ENCODE data around the gene TRIM44. TPM values are rescaled to one million over a fixed set of nuclear protein-coding genes. Genes with fewer than 3 reads are reported as not detected.

Gene TRIM44
- total RNA-seq, 2 experiments from 2014 or later = 11.3 to 19.9 TPM

GRCh38 chr11:35658020-35658948 is 4.3 kb upstream of the TRIM44 start:
- H3K36me3 ChIP-seq (ENCODE audit: insufficient read depth, low read length) = no peaks in the 10 kb centered on the region
- no TSS peak for BruUV-seq (replicated peaks)
- H2AFZ ChIP-seq (ENCODE audit: low read length) = no peak overlapping the region
- POLR2A ChIA-PET = interaction anchor here (1.2 kb wide), 1 partner anchor 13 kb away, joined by 4 read pairs; no protein-coding TSS in a partner anchor
- H3K4me1 ChIP-seq (ENCODE audit: insufficient read depth, low read length, poor library complexity, severe bottlenecking) = peaks cover 15% of the 10 kb centered on the region
- H3K4me2 ChIP-seq (ENCODE audit: low read length) = no peak overlapping the region
- H3K9me2 ChIP-seq (ENCODE audit: insufficient read depth, low read length) = no peaks in the 10 kb centered on the region
- no peaks in the 10 kb centered on the region for H4K20me1 ChIP-seq (ENCODE audit: insufficient read depth, low read length)
- intact Hi-C loops (cut with micrococcal nuclease; ENCODE audit: unreplicated experiment) = no loop called here
- no peaks in the 10 kb centered on the region for H3K79me2 ChIP-seq (ENCODE audit: insufficient read depth, low read depth, low read length)
- no peaks in the 10 kb centered on the region for H3K9me3 ChIP-seq (ENCODE audit: low read length)
- TF ChIP-seq CTCF (conservative IDR thresholded peaks at IDR 0.05; ENCODE audit: low read length) (no peak), EZH2phosphoT487 (IDR thresholded peaks at IDR 0.05; ENCODE audit: borderline replicate concordance, low read depth, low read length) (no peak)
- H3K27ac ChIP-seq (ENCODE audit: low read depth, low read length, poor library complexity, severe bottlenecking) = no peak overlapping the region
- CTCF ChIA-PET (ENCODE audit: unreplicated experiment) = no interaction called here
- no peak overlapping the region for H3K4me3 ChIP-seq (ENCODE audit: low read depth, low read length, poor library complexity, severe bottlenecking)
- no peak for DNase-seq (ENCODE audit: low spot score)

GRCh38 chr11:35661534-35661933 is 1.0 kb upstream of the TRIM44 start:
- ChIA-PET POLR2A (no interaction called here), CTCF (ENCODE audit: unreplicated experiment) (no interaction called here)
- Histone ChIP-seq H4K20me1 (ENCODE audit: insufficient read depth, low read length) (no peaks in the 10 kb centered on the region), H3K36me3 (ENCODE audit: insufficient read depth, low read length) (no peaks in the 10 kb centered on the region; the same call in 1 of the 2 replicates), H3K79me2 (ENCODE audit: insufficient read depth, low read depth, low read length) (no peaks in the 10 kb centered on the region), H3K27ac (ENCODE audit: low read depth, low read length, poor library complexity, severe bottlenecking) (no peak overlapping the region), H3K9me3 (ENCODE audit: low read length) (peaks cover 14% of the 10 kb centered on the region; the same call in 1 of the 2 replicates), H2AFZ (ENCODE audit: low read length) (peak overlapping the region; percentile 79; the same call in 1 of the 2 replicates), H3K9me2 (ENCODE audit: insufficient read depth, low read length) (no peaks in the 10 kb centered on the region), H3K4me1 (ENCODE audit: insufficient read depth, low read length, poor library complexity, severe bottlenecking) (peaks cover 6% of the 10 kb centered on the region), H3K4me3 (ENCODE audit: low read depth, low read length, poor library complexity, severe bottlenecking) (no peak overlapping the region), H3K4me2 (ENCODE audit: low read length) (no peak overlapping the region)
- TF ChIP-seq EZH2phosphoT487 (IDR thresholded peaks at IDR 0.05; ENCODE audit: borderline replicate concordance, low read depth, low read length) (no peak), CTCF (conservative IDR thresholded peaks at IDR 0.05; ENCODE audit: low read length) (no peak)
- no peak for DNase-seq (ENCODE audit: low spot score)
- intact Hi-C loops (cut with micrococcal nuclease; ENCODE audit: unreplicated experiment) = no loop called here
- no TSS peak for BruUV-seq (replicated peaks)
